HG02870 (cell line): ENCODE results near the gene HAUS7.
A peak's percentile ranks its signal among the peaks of the same experiment; 100 is the strongest.
"Not testable (repeated sequence)": the region's sequence is repeated elsewhere in the genome, so short reads cannot be mapped to it uniquely, and the experiment has no call there.

Experiments used
- ATAC-seq: cut with Tn5 transposase; IDR thresholded peaks from one replicate; pipeline ENCODE4 v1.9.1; 2021; ENCODE audit warnings: mild to moderate bottlenecking, moderate library complexity; ENCODE audit not compliant: unreplicated experiment

Gene HAUS7

GRCh38 chrX:153411255-153411987, 59.0 kb downstream of the HAUS7 start, which contains the start of gene ZFP92:
ZFP92 (plus strand) TSS chrX:153411472; CDS start chrX:153418323, 6,851 bp downstream.
- peak; percentile 49 for ATAC-seq

GRCh38 chrX:153410888-153411254, 59.5 kb downstream of the HAUS7 start:
- ATAC-seq, result no peak

GRCh38 chrX:153410373-153410772, 60.0 kb downstream of the HAUS7 start:
- no peak for ATAC-seq

- no peak for ATAC-seq
These were observed 60.8 kb downstream of the HAUS7 start for GRCh38 chrX:153409414-153410101.

- no peak for ATAC-seq
These were observed 61.5 kb downstream of the HAUS7 start for GRCh38 chrX:153408871-153409351.

GRCh38 chrX:153408221-153408721, 62.1 kb downstream of the HAUS7 start:
- ATAC-seq, result no peak

- no peak for ATAC-seq
These were observed 62.6 kb downstream of the HAUS7 start for GRCh38 chrX:153407736-153408135.

- no peak for ATAC-seq
These were observed 63.5 kb downstream of the HAUS7 start for GRCh38 chrX:153406903-153407302.

- no peak for ATAC-seq
These were observed 64.4 kb downstream of the HAUS7 start for GRCh38 chrX:153406011-153406410.

- no peak for ATAC-seq
These were observed 65.0 kb downstream of the HAUS7 start for GRCh38 chrX:153405426-153405825.

GRCh38 chrX:153404333-153404732, 66.0 kb downstream of the HAUS7 start:
- ATAC-seq, result not testable (repeated sequence)

GRCh38 chrX:153401133-153401764, 69.1 kb downstream of the HAUS7 start, which contains the start of gene PNMA6E:
PNMA6E (minus strand) TSS chrX:153401350; CDS start chrX:153398849, 2,501 bp downstream.
- ATAC-seq, result no peak

GRCh38 chrX:153400146-153401132, 69.9 kb downstream of the HAUS7 start:
- ATAC-seq, result no peak

GRCh38 chrX:153398275-153398960, 72.0 kb downstream of the HAUS7 start:
- ATAC-seq, result no peak
